Calu3 (cell line): Measurements from ENCODE around the gene WDR11. TPM values are rescaled to one million over a fixed set of nuclear protein-coding genes. Genes with fewer than 3 reads are reported as not detected.

ENCODE experiments used
- BruUV-seq: library from RNA; stranded (reverse); fragments of 400-500 nt; replicated peaks from 2 replicates; lab custom pipeline; 2021; lab: Mats Ljungman, UMichigan
- CTCF ChIA-PET: fragments of 300-600 bp; sonication (Branson Sonifier 250); formaldehyde crosslinking; loops from one replicate; lab custom pipeline; 2022; ENCODE audit warnings: antibody characterized with exemption; lab: Charles Lee
- DNase-seq: peaks from one replicate; pipeline ENCODE4 v3.0.0; 2022
- H3K27ac Mint-ChIP-seq: one replicate; pipeline ENCODE4 v1.8.0; 2022; ENCODE audit warnings: mixed read lengths; ENCODE audit not compliant: unreplicated experiment
- H3K27me3 Mint-ChIP-seq: one replicate; pipeline ENCODE4 v1.8.0; 2022; ENCODE audit warnings: mixed read lengths; ENCODE audit not compliant: unreplicated experiment
- H3K36me3 Mint-ChIP-seq: one replicate; pipeline ENCODE4 v1.8.0; 2022; ENCODE audit warnings: mild to moderate bottlenecking, moderate library complexity, mixed read lengths; ENCODE audit not compliant: insufficient read depth, unreplicated experiment
- H3K4me1 Mint-ChIP-seq: one replicate; pipeline ENCODE4 v1.8.0; 2022; ENCODE audit warnings: mild to moderate bottlenecking, low read depth, mixed read lengths; ENCODE audit not compliant: unreplicated experiment
- H3K4me3 Mint-ChIP-seq: one replicate; pipeline ENCODE4 v1.8.0; 2022; ENCODE audit warnings: mild to moderate bottlenecking, low read depth, moderate library complexity, mixed read lengths; ENCODE audit not compliant: unreplicated experiment
- H3K9me3 Mint-ChIP-seq: one replicate; pipeline ENCODE4 v1.8.0; 2022; ENCODE audit warnings: low read depth, mixed read lengths; ENCODE audit not compliant: unreplicated experiment
- CTCF ChIP-seq: fragments of 200-600 bp; IDR thresholded peaks from one replicate; pipeline ENCODE4 v1.8.0; 2022; ENCODE audit warnings: antibody characterized with exemption; ENCODE audit not compliant: unreplicated experiment
- intact Hi-C: fragments of 100-400 bp; cut with micrococcal nuclease; formaldehyde crosslinking; loops from one replicate; pipeline ENCODE4 v1.10.0; 2022; ENCODE audit not compliant: unreplicated experiment
- total RNA-seq: library from RNA; stranded (reverse); gene quantifications from 2 replicates; pipeline ENCODE4 v1.2.3, GENCODE V29; 2022

The WDR11 gene
- total RNA-seq, 1 experiment from 2014 or later, result 33.5 TPM

DNA sequence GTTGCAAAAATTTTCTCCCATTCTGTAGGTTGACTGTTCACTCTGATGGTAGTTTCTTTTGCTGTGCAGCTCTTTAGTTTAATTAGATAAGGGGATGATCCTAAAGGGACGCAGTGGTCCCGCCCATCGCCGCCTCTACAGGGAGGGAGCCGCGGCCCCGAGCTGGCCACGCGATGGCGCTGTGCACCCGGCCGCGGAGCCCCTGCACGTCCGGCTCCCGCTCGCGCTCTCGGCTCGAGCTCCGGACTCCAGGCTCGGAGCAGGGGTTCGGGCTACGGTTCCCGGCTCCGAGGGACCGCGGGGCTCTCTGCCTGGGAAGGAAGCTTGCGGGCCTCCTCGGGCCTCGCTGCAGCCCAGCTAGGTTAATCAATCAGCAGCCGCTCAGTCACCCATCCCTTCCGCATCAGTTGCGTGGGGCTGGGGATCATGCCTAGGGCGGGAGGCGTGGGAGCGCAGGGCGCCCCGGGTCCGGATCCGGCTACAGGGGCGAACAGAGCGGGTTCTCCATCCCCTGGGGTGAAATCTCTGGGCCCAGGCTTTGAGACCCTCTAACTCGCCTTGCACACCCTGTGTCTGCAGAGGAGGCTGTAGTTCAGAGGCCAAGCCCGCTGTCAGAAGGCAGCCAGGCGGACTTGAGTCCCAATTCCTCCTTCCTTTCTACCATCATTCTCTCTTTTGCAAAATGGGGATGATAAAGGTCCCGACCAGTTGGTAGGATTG lies 97.9 kb downstream of the WDR11 start:
- peak; percentile 58 for TF ChIP-seq CTCF
- DNase-seq, result peak; percentile 80
- H3K9me3 Mint-ChIP-seq, result no peaks in the 10 kb centered on the region
- CTCF ChIA-PET, result interaction anchor here (0.6 to 1.3 kb wide), 5 partner anchors 9 to 714 kb away, joined by 3 to 5 read pairs (median 3); no protein-coding TSS in a partner anchor
- no peak overlapping the region for H3K27ac Mint-ChIP-seq
- peaks cover 20% of the 10 kb centered on the region for H3K4me1 Mint-ChIP-seq
- no TSS peak for BruUV-seq
- H3K4me3 Mint-ChIP-seq, result no peak overlapping the region
- intact Hi-C loops, result no loop called here
- no peaks in the 10 kb centered on the region for H3K36me3 Mint-ChIP-seq
- no peaks in the 10 kb centered on the region for H3K27me3 Mint-ChIP-seq

- Mint-ChIP-seq H3K27me3 (no peaks in the 10 kb centered on the region), H3K4me3 (no peak overlapping the region), H3K4me1 (peaks cover 20% of the 10 kb centered on the region), H3K9me3 (no peaks in the 10 kb centered on the region), H3K36me3 (no peaks in the 10 kb centered on the region), H3K27ac (no peak overlapping the region)
- TF ChIP-seq CTCF, result no peak
- CTCF ChIA-PET, result interaction anchor here (0.6 to 1.3 kb wide), 5 partner anchors 9 to 713 kb away, joined by 3 to 5 read pairs (median 3); no protein-coding TSS in a partner anchor
- BruUV-seq, result no TSS peak
- intact Hi-C loops, result loop anchor here (2.0 kb wide), 1 partner anchor 129 kb away; no protein-coding TSS in a partner anchor
- no peak for DNase-seq
Measured at GRCh38 chr10:120949609-120950031, 98.5 kb downstream of the WDR11 start.

DNA sequence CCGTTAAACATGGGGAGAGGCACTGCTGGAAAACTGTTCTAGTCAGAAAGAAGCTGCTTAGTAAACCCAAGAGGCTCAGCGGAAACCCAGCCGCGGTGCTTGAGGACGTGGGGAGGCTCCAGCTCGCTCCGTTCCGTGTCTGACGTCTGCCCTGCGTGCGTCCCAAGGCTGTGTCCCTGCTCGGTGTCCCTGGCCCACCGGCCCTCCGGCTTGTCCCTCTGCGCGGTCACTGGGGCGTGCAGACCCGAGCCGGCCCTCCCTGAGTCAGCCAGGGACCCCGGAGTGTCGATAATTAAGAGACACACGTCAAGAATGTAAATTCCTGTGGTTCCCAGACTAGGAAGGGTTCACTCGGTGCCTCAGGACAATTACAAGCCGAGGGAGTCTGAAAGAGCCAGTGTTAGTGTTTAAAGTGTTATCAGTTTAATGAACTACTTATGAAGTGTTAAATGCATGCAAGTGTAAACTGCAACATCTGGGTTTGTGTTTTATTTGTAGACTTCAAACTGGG lies 98.9 kb downstream of the WDR11 start:
- no peak overlapping the region for H3K4me3 Mint-ChIP-seq
- H3K4me1 Mint-ChIP-seq, result peaks cover 20% of the 10 kb centered on the region
- intact Hi-C loops, result loop anchor here (2.0 kb wide), 1 partner anchor 129 kb away; no protein-coding TSS in a partner anchor
- H3K36me3 Mint-ChIP-seq, result no peaks in the 10 kb centered on the region
- no peak for DNase-seq
- H3K27me3 Mint-ChIP-seq, result no peaks in the 10 kb centered on the region
- BruUV-seq, result no TSS peak
- no peak for TF ChIP-seq CTCF
- no peaks in the 10 kb centered on the region for H3K9me3 Mint-ChIP-seq
- CTCF ChIA-PET, result no interaction called here
- no peak overlapping the region for H3K27ac Mint-ChIP-seq

DNA sequence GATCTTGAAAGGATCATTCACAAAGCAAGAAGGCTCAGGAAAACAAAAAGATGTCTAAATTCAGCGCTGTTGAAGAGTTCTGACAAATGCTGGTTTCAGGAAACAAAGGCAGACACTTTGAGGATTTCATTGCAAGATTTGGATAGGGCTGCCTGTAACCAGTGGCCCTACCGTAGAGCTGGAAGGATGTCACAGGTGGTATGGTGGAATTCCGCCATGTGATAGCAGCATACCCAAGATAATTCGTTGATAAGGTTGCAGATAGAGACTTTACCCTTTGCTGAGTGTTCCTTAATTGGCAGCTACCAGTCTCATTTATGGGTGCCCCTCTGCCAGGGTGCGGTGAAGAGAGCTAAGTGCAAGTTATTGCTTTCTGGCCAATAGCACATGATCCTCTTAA lies 100.1 kb downstream of the WDR11 start:
- Mint-ChIP-seq H3K27me3 (no peaks in the 10 kb centered on the region), H3K4me3 (no peak overlapping the region), H3K9me3 (no peaks in the 10 kb centered on the region), H3K36me3 (no peaks in the 10 kb centered on the region), H3K27ac (no peak overlapping the region), H3K4me1 (peaks cover 8% of the 10 kb centered on the region)
- no TSS peak for BruUV-seq
- TF ChIP-seq CTCF, result no peak
- CTCF ChIA-PET, result no interaction called here
- no peak for DNase-seq
- intact Hi-C loops, result loop anchor here (2.0 kb wide), 1 partner anchor 128 kb away; no protein-coding TSS in a partner anchor
